HepG2 (cell line): ENCODE measurements around the gene IQCC. TPM values are rescaled to one million over a fixed set of nuclear protein-coding genes. Genes with fewer than 3 reads are reported as not detected.

Experiments used
- ATAC-seq: fragments of 200-7000 bp; cut with Tn5 transposase; 3 replicates; pipeline ENCODE4 v1.9.1; 2020; ENCODE audit warnings: mild to moderate bottlenecking, moderate library complexity
- BruUV-seq: library from RNA; stranded (reverse); fragments of 400-500 nt; replicated peaks from 2 replicates; lab custom pipeline; 2021; lab: Mats Ljungman, UMichigan
- CTCF ChIA-PET: fragments of 300-600 bp; formaldehyde crosslinking; extraction: SDS; loops from one replicate; lab custom pipeline; 2021; ENCODE audit warnings: low total read pairs, inconsistent platforms, low intra/inter-chr PET ratio; lab: Yijun Ruan, JAX
- POLR2A ChIA-PET: fragments of 350-600 bp; sonication (Branson Sonifier 250); formaldehyde crosslinking; loops from one replicate; lab custom pipeline; 2020; ENCODE audit warnings: antibody characterized with exemption, inconsistent platforms; lab: Yijun Ruan, JAX
- DNase-seq: peaks from one replicate; pipeline ENCODE4 v3.0.0-alpha.2; 2015; ENCODE audit warnings: low spot score
- FAIRE-seq: peaks from 3 replicates; lab custom pipeline; 2011; peaks lifted over from hg19 to GRCh38; lab: Jason Lieb, UNC
- H2AFZ ChIP-seq: one replicate; pipeline ENCODE4 v1.6.1; 2011; ENCODE audit warnings: low read length, inconsistent platforms
- H3K27ac ChIP-seq: fragments of 300-600 bp; 3 replicates; pipeline ENCODE4 v1.8.0; 2011; ENCODE audit warnings: mixed run types, mild to moderate bottlenecking, mixed read lengths, low read length, inconsistent platforms; ENCODE audit not compliant: insufficient read depth; ENCODE audit errors: extremely low read length
- H3K27me3 ChIP-seq, 2 experiments: fragments of 200-600 bp in 1 of 2; 2 replicates in 1 of 2; 3 replicates in 1 of 2; pipeline versions ENCODE4 v1.6.0 to v1.8.0; 2011; ENCODE audit warnings: low read length in 2 of 2, mild to moderate bottlenecking in 2 of 2, moderate library complexity in 2 of 2, inconsistent platforms in 1 of 2; ENCODE audit not compliant: insufficient read depth in 2 of 2, control insufficient read depth in 1 of 2
- H3K36me3 ChIP-seq, 2 experiments: fragments of 200-600 bp in 1 of 2; replicated peaks in 1 of 2; 2 replicates in 1 of 2; 3 replicates in 1 of 2; pipeline versions ENCODE4 v1.5.1 to v1.8.0; 2011; ENCODE audit warnings: low read length in 2 of 2, inconsistent platforms in 1 of 2; ENCODE audit not compliant: insufficient read depth in 2 of 2, control insufficient read depth in 1 of 2
- H3K4me1 ChIP-seq: 2 replicates; pipeline ENCODE4 v1.5.1; 2012; ENCODE audit warnings: low read length, inconsistent platforms; ENCODE audit not compliant: insufficient read depth
- H3K4me2 ChIP-seq: 2 replicates; pipeline ENCODE4 v1.6.0; 2011; ENCODE audit warnings: low read depth, low read length, inconsistent platforms
- H3K4me3 ChIP-seq, 3 experiments: fragments of 200-600 bp in 1 of 3; sonication (generic), shearing (Covaris generic) in 1 of 3; replicated peaks in 1 of 3; 2 replicates each; pipeline ENCODE4 v1.5.1; 2011 to 2016; ENCODE audit warnings: low read length in 3 of 3, inconsistent platforms in 2 of 3, low read depth in 2 of 3, mild to moderate bottlenecking in 2 of 3, control low read depth in 1 of 3, mixed read lengths in 1 of 3; ENCODE audit not compliant: insufficient read depth in 1 of 3
- H3K79me2 ChIP-seq: one replicate; pipeline ENCODE4 v1.6.1; 2011; ENCODE audit warnings: low read length, inconsistent platforms; ENCODE audit not compliant: insufficient read depth
- H3K9ac ChIP-seq: 2 replicates; pipeline ENCODE4 v1.6.0; 2011; ENCODE audit warnings: mild to moderate bottlenecking, low read depth, low read length, inconsistent platforms; ENCODE audit not compliant: insufficient read depth
- H3K9me3 ChIP-seq: 2 replicates; pipeline ENCODE4 v1.5.1; 2012; ENCODE audit warnings: mild to moderate bottlenecking, low read length
- H4K20me1 ChIP-seq: 2 replicates; pipeline ENCODE4 v1.6.0; 2011; ENCODE audit warnings: inconsistent platforms, mild to moderate bottlenecking, low read length, moderate library complexity; ENCODE audit not compliant: insufficient read depth
- POLR2A ChIP-seq, 2 experiments: IDR thresholded peaks; 2 replicates each; pipeline ENCODE4 v1.6.1; 2011; ENCODE audit warnings: low read depth in 2 of 2, low read length in 2 of 2, mild to moderate bottlenecking in 1 of 2, moderate library complexity in 1 of 2; ENCODE audit not compliant: insufficient read depth in 1 of 2
- POLR2G ChIP-seq: fragments of 200-400 bp; formaldehyde crosslinking; IDR thresholded peaks from 2 replicates; pipeline ENCODE4 v1.6.1; 2018; ENCODE audit warnings: mild to moderate bottlenecking, low read depth, low read length, moderate library complexity
- ZC3H4 ChIP-seq: sonication (generic); formaldehyde crosslinking; IDR thresholded peaks from 2 replicates; pipeline ENCODE4 v1.4.0; 2020; ENCODE audit warnings: missing genetic modification reagents, borderline replicate concordance
- ZNF710 ChIP-seq: sonication (generic); formaldehyde crosslinking; IDR thresholded peaks from 2 replicates; pipeline ENCODE4 v1.5.0; 2020; ENCODE audit warnings: mild to moderate bottlenecking, missing genetic modification reagents, borderline replicate concordance
- WGBS: methylation state at CpG from one replicate; pipeline ENCODE4 v1.1.6; 2017; ENCODE audit warnings: low lambda C conversion rate; 5-methylcytosine and 5-hydroxymethylcytosine counted together
- in situ Hi-C: cut with HindIII; loops from 2 replicates; pipeline ENCODE4 v1.10.0; 2017; ENCODE audit warnings: low pct_unique_long_range_greater_than_20kb; ENCODE audit not compliant: extremely low pct_ligation_motif_present
- intact Hi-C: fragments of 100-400 bp; cut with micrococcal nuclease; formaldehyde crosslinking; loops from one replicate; pipeline ENCODE4 v1.10.0; 2022; ENCODE audit not compliant: unreplicated experiment
- polyA plus RNA-seq, 8 experiments: library from polyadenylated mRNA; depleted of rRNA in 3 of 8; stranded (reverse) in 7 of 8; unstranded in 1 of 8; fragments of >200 nt; fragmentation: Illumina TruSeq in 4 of 8; extraction: Trizol in 4 of 8; gene quantifications; 2 replicates each; pipeline versions ENCODE4 v1.2.1 to v1.2.3, GENCODE V29; 2011 to 2016; ENCODE audit warnings: low read depth in 4 of 8, missing spikeins in 1 of 8, mixed read lengths in 1 of 8; ENCODE audit not compliant: insufficient read depth in 1 of 8
- total RNA-seq, 5 experiments: library from RNA; depleted of rRNA; stranded (reverse); fragments of >200 nt; fragmentation: Illumina TruSeq; extraction: Trizol; gene quantifications; 2 replicates each; pipeline ENCODE4 v1.2.3, GENCODE V29; 2016; ENCODE audit warnings: low read depth in 1 of 5

The IQCC gene
- total and polyA plus RNA-seq, 2 of the 13 experiments (the other 11 are each of a cell fraction or from before 2014, with no cell fraction given) = 1.7 to 3.0 TPM

DNA sequence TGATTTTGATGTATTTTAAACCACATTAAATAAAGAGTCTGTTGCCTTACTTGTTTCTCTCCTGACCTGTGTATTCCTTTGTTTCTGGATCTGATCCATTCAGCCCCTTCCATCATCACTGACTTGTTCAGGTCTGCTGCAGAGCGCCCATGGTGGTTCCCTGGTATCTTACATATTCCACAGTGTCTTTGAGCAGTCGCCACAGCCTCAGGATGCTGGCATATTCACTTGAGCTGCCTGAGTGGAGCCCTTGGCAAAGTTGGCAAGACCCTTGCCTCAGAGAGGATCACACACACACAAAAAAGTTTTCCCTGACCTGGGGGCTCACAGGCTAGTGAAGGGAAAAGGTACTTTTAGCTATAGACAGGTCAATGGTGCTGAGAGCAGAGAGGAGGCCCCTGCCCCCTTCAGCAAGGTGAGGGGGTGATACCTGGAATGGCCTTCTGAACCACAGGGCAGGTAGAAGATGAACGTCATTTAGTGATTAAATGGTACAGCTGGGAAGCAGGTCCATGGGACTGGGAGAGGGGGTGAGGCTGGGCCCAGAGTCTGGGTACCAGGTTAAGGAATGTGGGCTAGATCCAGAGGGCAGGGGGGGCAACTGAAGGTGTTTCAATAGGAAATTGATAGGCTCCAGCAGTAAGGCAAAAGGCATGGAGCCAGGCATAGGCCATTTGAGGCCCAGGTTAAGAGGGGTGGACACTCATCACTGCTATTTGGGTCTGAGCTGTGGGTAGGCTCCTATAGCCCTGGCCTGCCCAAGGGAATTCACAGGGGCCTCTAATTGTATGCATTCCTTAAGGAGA lies 7.0 kb upstream of the IQCC start:
- ATAC-seq = no peak
- no TSS peak for BruUV-seq
- 87% methylated on average over 3 of the region's 3 CpGs for WGBS

More for the DNA sequence above, 7.0 kb upstream of the IQCC start:
- in situ Hi-C loops (no loop called here), intact Hi-C loops (no loop called here)
- DNase-seq = no peak
- Histone ChIP-seq H3K79me2 (no peaks in the 10 kb centered on the region), H3K9me3 (no peaks in the 10 kb centered on the region), H3K4me3 (no peak overlapping the region), H3K4me1 (peaks cover 20% of the 10 kb centered on the region), H3K27ac (no peak overlapping the region), H3K36me3 (peaks cover 24 to 38% of the 10 kb centered on the region in 2 experiments), H3K9ac (no peak overlapping the region), H3K27me3 (no peaks in the 10 kb centered on the region), H3K4me2 (no peak overlapping the region), H4K20me1 (no peaks in the 10 kb centered on the region), H2AFZ (no peak overlapping the region)
- FAIRE-seq = no peak
- ChIA-PET CTCF (no interaction called here), POLR2A (interaction anchor here (1.9 to 4.8 kb wide), 2 partner anchors 19 to 57 kb away, joined by 5 to 38 read pairs; partner anchors contain the start of gene TXLNA)
- TF ChIP-seq POLR2A (IDR thresholded peaks at IDR 0.05; ENCODE audit: insufficient read depth in 1 of 2, low read depth in 2 of 2, low read length in 2 of 2) = peak; percentile 12 to 17; a peak in 1 of 4 replicates
- no peak for TF ChIP-seq ZC3H4
- TF ChIP-seq ZNF710 (CRISPR knock-in tag) = 0 out of 2 replicates have a peak, but pooled peaks have one; percentile 23
- TF ChIP-seq POLR2G = peak; percentile 63; the same call in 1 of the 2 replicates
